K562 (cell line): ENCODE data around the gene MOSPD3. TPM values are rescaled to one million over a fixed set of nuclear protein-coding genes. Genes with fewer than 3 reads are reported as not detected.

Source experiments
- ATAC-seq: fragments of 200-7000 bp; cut with Tn5 transposase; 3 replicates; pipeline ENCODE4 v1.9.1; 2020; ENCODE audit warnings: moderate library complexity
- BruUV-seq: library from RNA; stranded (reverse); fragments of 400-500 nt; replicated peaks from 2 replicates; lab custom pipeline; 2021; lab: Mats Ljungman, UMichigan
- CTCF ChIA-PET: fragments of 300-600 bp; formaldehyde crosslinking; extraction: SDS; loops from one replicate; lab custom pipeline; 2021; ENCODE audit warnings: low intra/inter-chr PET ratio; lab: Yijun Ruan, JAX
- POLR2A ChIA-PET: fragments of 300-600, 350-650 bp; sonication (Branson Sonifier 250); formaldehyde crosslinking; extraction: SDS; loops from one replicate; lab custom pipeline; 2021; ENCODE audit warnings: antibody characterized with exemption, inconsistent platforms; lab: Yijun Ruan, JAX
- DNase-seq, 4 experiments: peaks; one replicate each; pipeline versions ENCODE4 v3.0.0 to v3.0.0-alpha.2; 2011 to 2018; ENCODE audit warnings: low spot score in 3 of 4, mixed read lengths in 3 of 4; ENCODE audit errors: extremely low read depth in 1 of 4
- FAIRE-seq: peaks from 2 replicates; lab custom pipeline; 2011; peaks lifted over from hg19 to GRCh38; lab: Jason Lieb, UNC
- H2AFZ ChIP-seq: 2 replicates; pipeline ENCODE4 v1.6.0; 2011; ENCODE audit warnings: low read depth, low read length, control low read depth, inconsistent platforms
- H3K27ac ChIP-seq: fragments of 200-600 bp; 3 replicates; pipeline ENCODE4 v1.8.0; 2011; ENCODE audit warnings: low read depth, mild to moderate bottlenecking, control low read depth, inconsistent platforms, low read length, moderate library complexity, mixed read lengths; ENCODE audit errors: extremely low read depth
- H3K27me3 ChIP-seq, 2 experiments: fragments of 300-600 bp in 1 of 2; 2 replicates in 1 of 2; 3 replicates in 1 of 2; pipeline versions ENCODE4 v1.6.0 to v1.8.0; 2011; ENCODE audit warnings: inconsistent platforms in 2 of 2, low read length in 2 of 2, mild to moderate bottlenecking in 1 of 2, mixed read lengths in 1 of 2, moderate library complexity in 1 of 2; ENCODE audit not compliant: control insufficient read depth in 2 of 2, insufficient read depth in 2 of 2
- H3K36me3 ChIP-seq: fragments of 300-600 bp; 3 replicates; pipeline ENCODE4 v1.8.0; 2011; ENCODE audit warnings: mild to moderate bottlenecking, low read length, inconsistent platforms; ENCODE audit not compliant: control insufficient read depth, insufficient read depth
- H3K4me1 ChIP-seq, 2 experiments: fragments of 200-600 bp in 1 of 2; replicated peaks in 1 of 2; 2 replicates in 1 of 2; 3 replicates in 1 of 2; pipeline versions ENCODE4 v1.5.1 to v1.8.0; 2011; ENCODE audit warnings: inconsistent platforms in 2 of 2, low read length in 2 of 2, mild to moderate bottlenecking in 1 of 2, mixed read lengths in 1 of 2, moderate library complexity in 1 of 2; ENCODE audit not compliant: control insufficient read depth in 2 of 2, insufficient read depth in 2 of 2
- H3K4me2 ChIP-seq: 2 replicates; pipeline ENCODE4 v1.6.1; 2011; ENCODE audit warnings: low read length, control low read depth, inconsistent platforms, mixed read lengths; ENCODE audit not compliant: insufficient read depth
- H3K4me3 ChIP-seq: fragments of 200-600 bp; sonication (generic), shearing (Covaris generic); 2 replicates; pipeline ENCODE4 v1.5.1; 2016; ENCODE audit warnings: control low read depth, inconsistent platforms
- H3K79me2 ChIP-seq: fragments of 200-600 bp; 3 replicates; pipeline ENCODE4 v1.8.0; 2011; ENCODE audit warnings: low read length, inconsistent platforms; ENCODE audit not compliant: control insufficient read depth, insufficient read depth
- H3K9ac ChIP-seq, 2 experiments: 2 replicates each; pipeline versions ENCODE4 v1.6.0 to v1.6.1; 2011; ENCODE audit warnings: low read depth in 2 of 2, low read length in 2 of 2, control low read depth in 1 of 2, inconsistent platforms in 1 of 2, mild to moderate bottlenecking in 1 of 2, mixed read lengths in 1 of 2; ENCODE audit not compliant: insufficient read depth in 1 of 2
- H3K9me1 ChIP-seq: one replicate; pipeline ENCODE4 v1.6.0; 2011; ENCODE audit warnings: inconsistent platforms, mild to moderate bottlenecking, low read length, moderate library complexity; ENCODE audit not compliant: control insufficient read depth, insufficient read depth
- H3K9me3 ChIP-seq: replicated peaks from 2 replicates; pipeline ENCODE4 v1.5.1; 2011; ENCODE audit warnings: low read depth, low read length, inconsistent platforms; ENCODE audit not compliant: control insufficient read depth, insufficient read depth
- H4K20me1 ChIP-seq: replicated peaks from 2 replicates; pipeline ENCODE4 v1.6.1; 2011; ENCODE audit warnings: low read length, inconsistent platforms, mixed read lengths; ENCODE audit not compliant: control insufficient read depth, insufficient read depth
- POLR2B ChIP-seq: fragments of 450-650 bp; IDR thresholded peaks from 2 replicates; pipeline ENCODE4 v1.6.1; 2018; ENCODE audit warnings: low read depth; ENCODE audit not compliant: partially characterized antibody
- POLR2G ChIP-seq: fragments of 200-400 bp; formaldehyde crosslinking; IDR thresholded peaks from 2 replicates; pipeline ENCODE4 v1.6.1; 2017; ENCODE audit warnings: low read depth, mild to moderate bottlenecking, antibody characterized with exemption, low read length, moderate library complexity
- RBFOX2 ChIP-seq: fragments of 200-400 bp; formaldehyde crosslinking; IDR thresholded peaks from 2 replicates; pipeline ENCODE4 v1.6.1; 2017; ENCODE audit warnings: low read depth, mild to moderate bottlenecking, low read length, moderate library complexity
- ZNF143 ChIP-seq: sonication (generic); formaldehyde crosslinking; IDR thresholded peaks from 2 replicates; pipeline ENCODE4 v1.9.0; 2022; ENCODE audit warnings: mild to moderate bottlenecking, missing genetic modification reagents
- whole genome bisulfite sequencing: fragments of 100-300 bp; shearing (Covaris generic); methylation state at CpG from one replicate; pipeline ENCODE4 v1.1.6; 2016; ENCODE audit warnings: low coverage, mixed read lengths; ENCODE audit not compliant: insufficient coverage; ENCODE audit errors: missing lambda C conversion rate; 5-methylcytosine and 5-hydroxymethylcytosine counted together
- in situ Hi-C: fragments of 300-500 bp; cut with MboI; formaldehyde crosslinking; loops from 4 replicates; pipeline ENCODE4 v1.15.0; 2018; ENCODE audit warnings: inconsistent platforms, mixed read lengths
- intact Hi-C: fragments of 100-400 bp; cut with micrococcal nuclease; formaldehyde crosslinking; loops from 2 replicates; pipeline ENCODE4 v1.14.2; 2022
- polyA plus RNA-seq, 8 experiments: library from polyadenylated mRNA; depleted of rRNA in 4 of 8; stranded (reverse) in 5 of 8; unstranded in 3 of 8; fragments of >200 nt; fragmentation: Nextera tagmentation in 2 of 8; fragmentation: Illumina TruSeq in 1 of 8; extraction: Ambion mirVana in 2 of 8; extraction: Trizol in 1 of 8; gene quantifications; 2 replicates each; pipeline versions ENCODE4 v1.2.1 to v1.2.3, GENCODE V29; 2011 to 2014; ENCODE audit warnings: inconsistent platforms in 1 of 8, missing spikeins in 1 of 8
- total RNA-seq, 7 experiments: library from RNA; depleted of rRNA in 6 of 7; stranded (reverse); fragments of >200 nt in 6 of 7; fragmentation: Illumina TruSeq in 2 of 7; extraction: Trizol in 2 of 7; gene quantifications; 2 replicates each; pipeline versions ENCODE4 v1.2.1 to v1.2.3, GENCODE V29; 2011 to 2021; ENCODE audit warnings: low replicate concordance in 1 of 7
- TF ChIP-seq, protein P1 (sequence below): sonication (generic); formaldehyde crosslinking; IDR thresholded peaks from 2 replicates; pipeline ENCODE4 v1.8.0; 2023; ENCODE audit warnings: mild to moderate bottlenecking, missing genetic modification reagents

Gene MOSPD3
- total and polyA plus RNA-seq, 9 of the 15 experiments (the other 6 are each of a cell fraction or from before 2014, with no cell fraction given): 1.4 to 32.1 (median 7.3) TPM

DNA sequence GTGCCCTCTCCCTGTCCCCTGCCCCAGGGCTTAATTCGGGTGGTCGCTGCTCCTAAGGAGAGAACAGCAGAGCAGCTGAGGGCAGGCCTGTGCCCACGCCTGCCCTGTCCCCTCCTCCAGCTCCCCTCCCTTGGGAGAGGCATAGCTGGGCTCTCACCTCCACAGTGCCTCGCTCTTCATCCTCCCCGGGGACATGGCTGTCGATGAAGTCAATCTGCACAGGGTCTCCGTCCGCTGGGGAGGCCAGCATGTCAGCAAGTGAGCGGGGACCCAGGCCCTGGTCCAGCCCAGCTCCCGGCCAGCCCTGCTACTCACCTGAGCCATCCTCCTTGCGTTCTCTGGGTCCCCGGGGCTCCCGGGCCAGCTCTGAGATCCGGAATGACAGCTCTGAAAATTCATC lies 34.8 kb upstream of the MOSPD3 start:
- no peak overlapping the region for H3K4me2 ChIP-seq
- no peaks in the 10 kb centered on the region for H3K9me3 ChIP-seq
- no peaks in the 10 kb centered on the region for H3K27me3 ChIP-seq
- H3K27ac ChIP-seq: no peak overlapping the region
- peaks cover 0 to 67% of the 10 kb centered on the region in 2 experiments; a peak in 2 of 5 replicates for H3K4me1 ChIP-seq
- DNase-seq (no peak), FAIRE-seq (no peak), ATAC-seq (no peak)
- BruUV-seq: no TSS peak
- intact Hi-C loops (no loop called here), in situ Hi-C loops (no loop called here)
- H3K79me2 ChIP-seq: no peaks in the 10 kb centered on the region
- ChIA-PET CTCF (no interaction called here), POLR2A (interaction anchor here (0.6 to 3.6 kb wide), 5 partner anchors 9 to 128 kb away, joined by 3 to 27 read pairs (median 3); partner anchors contain the start of genes FBXO24, LRCH4, PCOLCE and POP7)
- peak overlapping the region in 1 of 2 experiments; percentile 76; a peak in 1 of 4 replicates for H3K9ac ChIP-seq
- TF ChIP-seq RBFOX2 (peak; percentile 18; the same call in 1 of the 2 replicates), ZNF143 (no peak)
- 88% methylated on average over 9 of the region's 14 CpGs for WGBS
- H3K9me1 ChIP-seq: no peaks in the 10 kb centered on the region
- H3K4me3 ChIP-seq: no peak overlapping the region
- no peak overlapping the region for H2AFZ ChIP-seq
- peaks cover 87% of the 10 kb centered on the region for H3K36me3 ChIP-seq
- no peaks in the 10 kb centered on the region; the same call in 1 of the 2 replicates for H4K20me1 ChIP-seq

DNA sequence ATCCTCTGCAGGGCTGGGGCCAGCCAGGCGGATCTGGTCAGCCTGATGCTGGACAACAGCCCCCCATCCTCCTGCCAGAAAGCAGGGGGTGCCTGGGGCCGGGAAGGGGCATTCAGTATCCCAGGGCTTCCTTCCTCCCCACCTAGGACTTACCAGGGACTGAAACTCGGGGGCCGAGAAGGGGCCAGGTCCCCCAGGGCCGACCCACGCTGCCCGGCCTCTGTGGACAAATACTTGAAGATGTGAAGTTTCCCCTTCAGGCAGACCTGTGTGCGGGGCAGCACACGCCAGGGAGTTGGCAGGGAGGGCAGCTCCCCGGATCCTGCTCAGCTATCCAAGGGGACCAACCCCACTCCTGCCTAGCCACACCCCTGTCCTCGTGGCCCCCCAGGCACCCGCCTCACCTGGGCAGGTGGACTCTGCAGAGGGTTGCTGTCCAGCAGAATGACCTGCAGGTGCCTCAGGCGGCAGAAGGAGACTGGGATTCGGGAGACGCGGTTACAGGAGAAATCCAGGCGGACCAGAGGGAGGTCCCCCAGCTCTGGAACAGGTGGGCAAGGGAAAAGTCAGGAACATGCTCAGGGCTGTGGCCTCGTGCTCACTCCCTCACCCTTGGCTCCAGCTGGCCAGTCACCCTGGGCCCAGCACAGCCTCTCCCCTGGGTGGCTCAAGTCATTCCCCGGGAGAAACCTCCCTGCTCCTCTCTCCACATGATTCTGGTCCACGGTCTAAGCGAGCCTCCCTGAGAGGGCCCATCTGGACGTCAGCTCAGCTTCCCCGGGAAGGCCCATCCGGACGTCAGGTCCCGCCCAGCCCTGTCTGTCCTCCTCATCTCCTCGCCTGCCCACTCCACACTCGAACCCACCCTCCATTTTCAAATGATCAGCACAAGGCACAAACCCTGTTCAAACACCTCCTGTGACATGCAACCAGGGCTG lies 33.8 kb upstream of the MOSPD3 start:
- H3K4me2 ChIP-seq: no peak overlapping the region
- ATAC-seq (no peak), FAIRE-seq (no peak), DNase-seq (no peak)
- in situ Hi-C loops (no loop called here), intact Hi-C loops (no loop called here)
- no peak overlapping the region for H2AFZ ChIP-seq
- H4K20me1 ChIP-seq: peaks cover 7% of the 10 kb centered on the region
- BruUV-seq: no TSS peak
- WGBS: 93% methylated on average over 24 of the region's 28 CpGs
- CTCF ChIA-PET: no interaction called here
- H3K27ac ChIP-seq: no peak overlapping the region
- peaks cover 9 to 65% of the 10 kb centered on the region in 2 experiments for H3K4me1 ChIP-seq
- H3K9me3 ChIP-seq: no peaks in the 10 kb centered on the region
- no peaks in the 10 kb centered on the region for H3K27me3 ChIP-seq
- POLR2A ChIA-PET: interaction anchor here (0.6 to 3.6 kb wide), 5 partner anchors 8 to 127 kb away, joined by 3 to 27 read pairs (median 3); partner anchors contain the start of genes FBXO24, LRCH4 and POP7
- H3K9ac ChIP-seq: peak overlapping the region in 1 of 2 experiments; percentile 76; a peak in 2 of 4 replicates
- peak; percentile 17 for TF ChIP-seq POLR2B
- TF ChIP-seq, protein P1, sequence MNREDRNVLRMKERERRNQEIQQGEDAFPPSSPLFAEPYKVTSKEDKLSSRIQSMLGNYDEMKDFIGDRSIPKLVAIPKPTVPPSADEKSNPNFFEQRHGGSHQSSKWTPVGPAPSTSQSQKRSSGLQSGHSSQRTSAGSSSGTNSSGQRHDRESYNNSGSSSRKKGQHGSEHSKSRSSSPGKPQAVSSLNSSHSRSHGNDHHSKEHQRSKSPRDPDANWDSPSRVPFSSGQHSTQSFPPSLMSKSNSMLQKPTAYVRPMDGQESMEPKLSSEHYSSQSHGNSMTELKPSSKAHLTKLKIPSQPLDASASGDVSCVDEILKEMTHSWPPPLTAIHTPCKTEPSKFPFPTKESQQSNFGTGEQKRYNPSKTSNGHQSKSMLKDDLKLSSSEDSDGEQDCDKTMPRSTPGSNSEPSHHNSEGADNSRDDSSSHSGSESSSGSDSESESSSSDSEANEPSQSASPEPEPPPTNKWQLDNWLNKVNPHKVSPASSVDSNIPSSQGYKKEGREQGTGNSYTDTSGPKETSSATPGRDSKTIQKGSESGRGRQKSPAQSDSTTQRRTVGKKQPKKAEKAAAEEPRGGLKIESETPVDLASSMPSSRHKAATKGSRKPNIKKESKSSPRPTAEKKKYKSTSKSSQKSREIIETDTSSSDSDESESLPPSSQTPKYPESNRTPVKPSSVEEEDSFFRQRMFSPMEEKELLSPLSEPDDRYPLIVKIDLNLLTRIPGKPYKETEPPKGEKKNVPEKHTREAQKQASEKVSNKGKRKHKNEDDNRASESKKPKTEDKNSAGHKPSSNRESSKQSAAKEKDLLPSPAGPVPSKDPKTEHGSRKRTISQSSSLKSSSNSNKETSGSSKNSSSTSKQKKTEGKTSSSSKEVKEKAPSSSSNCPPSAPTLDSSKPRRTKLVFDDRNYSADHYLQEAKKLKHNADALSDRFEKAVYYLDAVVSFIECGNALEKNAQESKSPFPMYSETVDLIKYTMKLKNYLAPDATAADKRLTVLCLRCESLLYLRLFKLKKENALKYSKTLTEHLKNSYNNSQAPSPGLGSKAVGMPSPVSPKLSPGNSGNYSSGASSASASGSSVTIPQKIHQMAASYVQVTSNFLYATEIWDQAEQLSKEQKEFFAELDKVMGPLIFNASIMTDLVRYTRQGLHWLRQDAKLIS (CRISPR knock-in tag): no peak
- TF ChIP-seq POLR2G: peak; percentile 49
- H3K4me3 ChIP-seq: no peak overlapping the region
- peaks cover 93% of the 10 kb centered on the region for H3K36me3 ChIP-seq
- no peaks in the 10 kb centered on the region for H3K9me1 ChIP-seq
- H3K79me2 ChIP-seq: peaks cover 8% of the 10 kb centered on the region
